ENCODE measurements around the gene ETFA.
"Not testable (repeated sequence)": the region's sequence is repeated elsewhere in the genome, so short reads cannot be mapped to it uniquely, and the experiment has no call there.

Gene ETFA

DNA sequence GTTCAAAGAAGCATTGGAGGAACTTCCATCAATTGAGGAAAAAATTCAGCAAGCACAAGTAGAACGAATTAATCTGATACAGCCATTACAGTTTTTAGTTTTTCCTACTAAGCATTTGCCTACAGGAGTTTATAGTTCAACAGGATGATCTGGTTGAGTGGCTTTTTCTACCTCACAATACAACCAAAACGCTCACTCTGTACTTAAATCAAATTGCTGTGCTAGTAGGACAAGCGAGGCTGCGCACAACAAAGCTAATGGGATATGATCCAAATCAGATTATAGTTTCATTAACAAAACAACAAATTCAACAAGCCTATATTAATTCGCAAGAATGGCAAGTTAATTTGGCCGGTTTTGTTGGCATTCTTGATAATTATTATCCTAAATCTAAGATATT lies 44.2 kb downstream of the ETFA start:
- DNase-seq, result no peak

DNA sequence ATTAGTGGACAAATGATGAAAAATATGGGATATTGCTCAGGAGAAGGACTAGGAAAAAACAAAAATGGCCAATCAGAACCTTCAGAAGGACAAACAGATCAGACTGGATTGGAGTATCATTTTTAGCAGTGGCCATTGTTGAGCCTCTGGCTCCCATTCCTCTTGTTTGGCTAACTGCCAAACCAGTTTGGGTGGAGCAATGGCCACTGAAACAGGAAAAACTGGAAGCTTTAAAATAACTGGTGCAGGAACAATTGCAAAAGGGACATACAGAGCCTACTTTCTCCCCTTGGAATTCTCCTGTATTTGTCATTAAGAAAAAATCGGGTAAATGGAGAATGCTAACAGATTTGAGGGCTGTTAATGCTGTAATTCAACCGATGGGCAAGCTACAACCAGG lies 45.5 kb downstream of the ETFA start:
- not testable (repeated sequence) for DNase-seq

DNA sequence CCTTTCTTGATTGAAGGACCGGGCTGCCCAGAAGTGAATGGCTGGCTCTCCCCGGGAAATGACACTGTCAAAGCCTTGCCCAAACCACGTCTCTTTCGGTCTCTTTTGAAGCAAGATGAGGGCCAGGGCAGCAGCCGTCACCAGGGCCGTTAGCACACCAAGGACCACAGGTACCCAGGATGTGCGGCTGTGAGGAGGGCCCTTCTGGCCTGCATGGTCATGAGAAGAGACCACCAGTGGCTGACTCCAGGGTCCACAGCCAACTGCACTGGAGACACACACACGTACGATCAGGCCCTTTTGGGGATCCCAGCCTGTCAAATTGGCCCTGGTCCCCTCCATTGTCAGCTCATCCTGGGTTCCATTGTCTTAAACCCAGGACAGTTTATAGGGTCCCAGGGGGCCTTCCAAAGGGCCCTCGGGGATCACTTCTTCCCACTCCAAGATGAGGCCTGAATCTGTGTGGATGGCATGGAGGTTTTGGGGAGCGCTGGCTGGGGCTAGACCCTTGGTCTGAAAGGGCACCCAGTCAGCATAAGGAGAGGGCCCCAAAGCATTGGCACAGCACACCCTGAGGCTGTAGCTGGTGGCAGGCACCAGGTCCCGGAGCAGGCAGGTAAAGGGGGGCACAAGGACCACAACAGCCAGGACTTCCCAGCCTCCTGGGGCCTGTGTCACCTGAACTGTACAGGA lies 50.9 kb downstream of the ETFA start:
- no peak for DNase-seq

DNA sequence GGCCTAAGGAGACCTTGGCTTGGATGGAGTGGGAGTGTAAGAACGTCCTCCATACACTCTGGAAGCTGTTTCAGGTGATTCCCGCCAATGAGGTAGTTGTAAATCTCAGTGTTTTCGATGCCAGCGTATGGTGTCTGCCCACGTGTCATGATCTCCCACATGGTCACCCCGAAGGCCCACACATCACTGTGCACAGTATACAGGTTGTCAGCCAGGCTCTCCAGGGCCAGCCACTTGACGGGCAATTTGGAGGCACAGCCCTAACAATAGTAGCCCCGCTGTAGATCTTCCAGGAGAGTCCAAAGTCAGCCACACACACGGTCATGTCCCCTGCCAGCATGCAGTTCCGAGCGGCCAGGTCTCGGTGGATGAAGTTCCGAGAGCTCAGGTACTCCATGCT lies 51.9 kb downstream of the ETFA start:
- no peak for DNase-seq

DNA sequence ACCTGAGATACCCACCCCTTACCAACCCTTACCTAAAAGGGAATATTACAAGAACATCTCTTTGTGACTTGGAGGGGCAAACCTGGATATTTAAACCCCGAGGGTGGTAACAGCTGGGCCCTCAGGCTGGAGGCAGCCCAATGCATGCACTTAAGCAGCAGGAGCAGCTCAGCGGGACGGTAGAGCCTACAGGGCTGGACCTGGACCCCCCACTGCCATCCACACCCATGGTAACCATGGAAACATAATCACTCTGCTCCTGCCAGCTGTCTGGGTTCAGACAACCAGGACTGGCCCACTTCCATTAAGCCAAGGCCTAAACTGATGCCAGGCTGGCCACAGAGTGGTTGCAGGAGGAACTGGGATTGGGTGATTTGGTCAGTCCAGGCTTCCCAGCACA lies 52.8 kb downstream of the ETFA start:
- no peak for DNase-seq

DNA sequence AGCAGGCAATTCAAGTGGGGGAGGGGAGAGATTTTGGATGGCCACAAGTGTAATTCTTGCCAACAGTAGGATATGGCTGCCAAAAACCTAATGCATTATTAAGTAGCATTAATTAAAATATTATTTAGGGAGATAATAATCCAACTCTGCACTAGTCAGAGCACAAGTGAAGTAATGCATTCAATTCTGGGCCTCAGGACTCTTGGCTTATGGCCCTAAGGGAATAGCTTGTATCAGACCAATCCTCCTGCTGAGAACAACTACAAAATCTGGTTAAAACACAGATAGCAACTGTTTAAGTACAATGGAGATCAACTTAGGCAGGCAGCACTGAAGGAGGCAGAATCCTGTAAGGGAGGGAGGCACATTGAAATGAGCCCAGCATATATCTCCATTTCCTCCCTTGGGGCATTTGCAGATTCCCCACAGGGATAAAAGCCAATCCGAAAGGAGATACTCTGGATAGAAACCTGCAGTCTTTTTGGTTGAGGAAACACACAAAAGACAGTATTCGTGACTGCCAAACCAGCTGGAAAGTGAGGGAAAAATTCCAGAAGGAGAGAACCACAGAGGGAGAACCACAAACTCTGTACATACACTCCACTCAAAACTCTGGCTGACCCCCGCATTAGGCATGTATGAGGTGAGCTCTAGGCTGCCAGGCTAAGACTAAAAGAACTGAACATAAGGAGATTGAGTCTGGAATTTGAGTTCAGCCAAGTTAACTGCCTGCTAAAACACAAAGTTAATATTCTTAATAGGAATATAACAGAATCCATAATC lies 57.4 kb downstream of the ETFA start:
- DNase-seq, result no peak

DNA sequence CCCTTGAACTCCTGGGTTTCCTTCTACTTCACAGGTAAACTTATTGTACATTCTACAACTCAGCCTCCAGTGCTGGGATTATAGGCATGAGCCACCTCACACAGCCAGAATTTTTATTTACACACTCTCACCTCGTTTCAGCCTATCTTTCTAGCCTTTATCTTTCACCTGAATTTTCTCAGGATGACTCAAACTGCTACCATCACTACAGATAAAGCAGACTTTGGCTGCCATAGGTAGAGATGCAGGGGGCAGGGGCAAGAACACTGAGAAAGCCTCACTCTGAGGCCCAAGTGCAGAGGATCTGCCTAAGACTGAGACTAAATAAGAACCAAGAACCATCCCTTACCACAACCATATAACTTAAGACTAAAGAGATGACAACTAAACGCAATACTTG lies 59.0 kb downstream of the ETFA start:
- no peak for DNase-seq

DNA sequence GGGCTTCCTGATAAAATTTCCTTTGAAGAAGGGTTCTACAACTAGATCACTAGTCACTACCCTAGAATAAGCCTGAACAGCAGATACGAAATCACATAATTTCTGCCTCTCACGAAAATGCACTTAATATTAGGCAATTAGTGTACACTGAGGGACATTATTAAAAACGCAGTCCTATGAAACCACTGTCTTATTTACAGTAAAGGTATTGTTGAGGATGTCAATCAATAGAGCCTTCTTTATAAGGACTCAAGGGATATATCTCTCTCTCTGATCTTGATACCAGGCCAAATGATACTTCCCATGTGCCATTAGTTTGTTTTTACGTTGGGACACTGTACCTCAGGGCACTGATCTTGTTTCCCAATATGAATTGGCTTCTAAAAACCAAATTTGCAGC lies 59.6 kb downstream of the ETFA start:
- no peak for DNase-seq

DNA sequence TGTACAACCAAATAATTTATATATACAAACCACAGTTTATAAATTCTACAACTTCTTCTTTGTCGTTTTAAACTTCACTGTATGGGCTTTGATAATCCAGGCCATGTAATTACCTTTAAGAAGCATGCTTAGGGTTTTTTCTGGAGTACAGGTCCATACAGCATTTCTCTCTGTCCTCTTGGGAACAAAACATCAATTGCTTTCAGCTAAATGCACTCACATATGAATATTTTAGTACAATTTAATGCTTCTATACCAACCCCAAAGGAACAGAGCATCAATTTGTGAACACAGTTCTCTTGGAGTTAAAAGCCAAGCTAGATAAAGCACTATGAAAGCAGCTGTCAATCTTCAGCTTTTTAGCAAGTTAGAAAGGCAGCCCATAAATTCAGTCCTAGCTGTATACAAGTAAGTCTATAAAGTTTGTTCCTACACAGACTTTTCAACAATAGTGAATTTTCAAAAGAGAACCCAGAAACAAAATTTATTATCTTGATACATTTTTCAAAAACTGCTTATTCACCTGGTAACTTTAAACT lies 66.1 kb downstream of the ETFA start:
- DNase-seq, result no peak

DNA sequence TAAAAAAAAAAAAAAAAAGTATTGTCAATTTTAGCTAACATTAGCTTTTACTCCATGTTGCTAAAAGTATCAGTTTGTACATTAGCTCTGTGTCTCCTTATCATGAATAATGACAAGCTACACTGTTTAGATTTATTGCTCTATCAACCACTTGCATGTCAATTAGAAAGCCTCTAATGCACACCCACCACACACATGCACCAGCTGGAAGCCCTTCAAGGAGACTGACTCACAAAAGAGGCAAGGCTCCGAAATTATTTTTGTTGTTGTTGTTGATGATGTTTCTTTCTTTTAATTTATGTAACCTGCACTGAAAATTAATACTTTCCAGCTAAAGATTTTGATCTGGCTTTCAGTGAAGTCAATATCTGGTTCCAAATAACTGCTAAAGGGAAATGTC lies 71.5 kb downstream of the ETFA start:
- no peak for DNase-seq

DNA sequence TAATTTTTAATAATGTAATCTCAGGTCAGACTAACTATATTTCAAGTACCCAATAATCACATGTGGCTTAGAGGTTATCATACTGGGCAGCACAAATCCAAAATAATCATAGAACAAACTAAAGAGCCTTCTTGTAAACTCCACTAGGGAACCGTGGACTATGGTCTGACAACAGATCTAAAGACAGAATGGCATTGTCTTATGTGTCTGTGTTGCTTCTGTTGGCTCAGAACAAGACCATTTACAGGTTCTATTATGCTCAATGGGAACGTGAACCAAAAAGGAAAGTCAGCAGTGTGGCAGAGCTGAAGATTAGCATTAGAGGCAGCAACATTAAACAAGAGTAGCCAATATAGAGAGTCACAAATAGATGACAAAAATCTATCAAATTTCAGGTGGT lies 74.9 kb downstream of the ETFA start:
- DNase-seq, result no peak

DNA sequence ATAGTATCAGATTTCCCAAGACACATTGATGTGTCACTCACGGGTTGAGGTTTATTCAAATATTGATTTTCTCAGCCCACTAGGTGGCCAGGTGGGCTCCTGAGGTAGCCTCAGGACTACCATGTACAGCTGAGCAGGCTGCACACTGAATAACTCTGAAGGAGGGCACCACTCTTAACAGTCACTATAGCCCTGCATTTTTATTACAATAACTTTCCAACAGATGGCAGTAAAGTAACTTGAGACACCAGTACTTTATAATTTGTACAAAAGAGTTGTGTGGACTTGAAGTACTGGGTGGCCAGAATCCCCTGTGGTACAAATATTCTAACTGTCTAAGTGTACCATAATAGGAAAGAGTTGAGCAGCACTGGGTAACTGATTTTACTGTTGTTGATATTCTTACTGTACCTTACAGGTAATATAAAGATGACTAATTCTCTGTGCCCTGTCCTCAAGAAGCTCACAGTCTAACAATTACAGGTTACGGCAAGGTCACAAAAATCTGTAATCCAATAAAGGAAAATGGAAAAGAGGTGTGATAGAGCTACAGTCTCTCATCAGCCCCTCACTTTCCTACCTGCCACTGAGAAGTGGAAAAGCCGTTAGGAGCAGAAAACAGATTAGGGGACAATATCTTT lies 76.0 kb downstream of the ETFA start:
- DNase-seq, result no peak

DNA sequence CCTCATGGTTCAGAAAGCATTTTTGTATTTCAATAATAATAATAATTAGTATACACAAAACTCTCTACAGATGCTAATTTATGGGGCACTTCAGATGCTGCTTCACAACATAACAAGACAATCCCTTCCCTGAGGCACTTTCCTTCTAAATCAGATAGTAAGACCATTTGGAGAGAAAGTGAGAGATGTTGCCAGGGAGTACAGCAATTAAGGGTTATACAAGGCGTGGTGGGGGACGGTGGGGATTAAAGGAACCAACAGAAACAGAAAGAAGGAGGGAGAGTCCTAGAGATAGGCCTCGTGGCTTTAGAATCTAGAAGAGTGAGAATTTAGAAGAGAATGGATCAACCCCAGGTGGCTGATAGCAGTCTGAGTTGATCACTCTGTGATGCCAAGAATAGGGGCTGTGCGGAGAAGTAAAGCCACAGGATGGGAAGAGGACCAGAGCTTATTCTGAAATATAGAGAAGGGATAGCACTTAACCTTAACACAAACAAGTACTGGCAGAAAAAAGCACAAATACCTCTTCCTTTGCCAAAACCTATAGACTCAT lies 76.9 kb downstream of the ETFA start:
- no peak for DNase-seq

DNA sequence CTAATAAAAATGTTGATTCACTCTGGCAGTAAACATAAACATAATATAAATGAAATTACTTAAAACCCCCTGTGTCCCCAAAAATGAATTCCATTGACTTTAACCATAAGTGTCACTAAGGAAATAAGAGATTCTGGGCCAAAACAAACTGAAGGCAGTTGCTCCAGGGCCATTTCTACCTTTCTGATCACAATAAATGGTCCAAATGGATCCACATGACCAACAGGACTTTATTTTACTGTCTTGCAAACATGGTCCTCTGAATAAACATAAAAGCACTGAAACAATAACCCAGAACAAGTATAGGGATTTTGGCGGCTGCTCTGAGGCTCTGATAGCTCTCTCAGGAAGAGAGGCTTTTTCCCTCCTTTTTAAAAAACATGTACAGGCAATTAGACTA lies 77.3 kb downstream of the ETFA start:
- no peak for DNase-seq

DNA sequence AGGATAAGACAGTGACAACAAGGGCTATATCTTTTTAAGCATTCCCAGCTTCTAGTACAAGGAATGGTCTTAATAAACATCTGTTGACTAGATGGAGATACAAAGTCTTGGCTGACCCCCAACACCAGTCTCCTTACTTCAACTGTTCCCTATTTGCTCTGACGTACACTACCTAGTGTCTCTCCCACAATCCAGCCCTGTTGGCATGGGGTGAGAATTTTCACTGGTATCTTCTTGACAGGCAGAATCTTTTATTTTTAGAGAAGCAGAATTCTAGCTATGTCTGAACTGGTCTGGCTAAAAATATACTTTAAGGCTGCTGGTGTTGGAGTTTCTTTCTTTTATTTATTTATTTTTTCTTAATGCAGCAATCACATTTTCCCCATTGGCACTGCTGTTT lies 82.0 kb downstream of the ETFA start:
- DNase-seq, result no peak

DNA sequence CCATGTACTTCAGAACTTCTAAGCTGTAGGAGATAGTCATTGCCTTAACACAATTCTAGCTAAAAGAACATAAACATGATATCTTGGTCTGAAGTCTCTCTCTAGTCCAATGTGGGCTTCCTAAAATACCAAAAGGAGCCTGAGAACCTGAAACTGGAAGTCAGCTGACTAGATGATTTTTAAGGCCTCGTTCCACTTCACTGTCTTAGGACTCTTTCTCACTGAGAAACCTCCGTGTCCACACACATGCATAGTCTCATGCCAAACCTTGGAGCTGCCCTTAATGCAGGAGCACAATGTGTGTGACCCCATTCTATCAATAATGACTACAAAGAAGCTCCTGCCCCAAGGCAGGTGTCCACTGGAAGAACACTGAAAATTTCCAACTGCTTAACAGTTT lies 87.7 kb downstream of the ETFA start:
- DNase-seq, result no peak

DNA sequence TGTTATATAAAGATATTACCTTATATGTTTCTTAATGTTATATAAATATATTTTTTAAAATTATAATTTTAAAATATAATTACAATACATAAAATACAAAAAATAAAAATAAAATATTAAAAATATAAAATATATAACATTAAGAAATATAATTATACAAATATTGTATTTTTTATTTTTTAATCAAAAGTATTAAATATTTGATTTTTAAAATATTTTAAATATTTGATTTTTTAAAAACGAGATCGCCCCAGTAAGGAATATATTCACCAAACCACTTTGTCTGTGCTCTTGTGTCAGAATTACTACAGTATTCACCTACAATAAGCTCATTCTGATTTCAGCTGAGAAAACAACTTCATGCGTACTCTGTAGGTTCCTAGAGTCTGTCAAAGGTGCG lies 89.1 kb downstream of the ETFA start:
- DNase-seq, result no peak

DNA sequence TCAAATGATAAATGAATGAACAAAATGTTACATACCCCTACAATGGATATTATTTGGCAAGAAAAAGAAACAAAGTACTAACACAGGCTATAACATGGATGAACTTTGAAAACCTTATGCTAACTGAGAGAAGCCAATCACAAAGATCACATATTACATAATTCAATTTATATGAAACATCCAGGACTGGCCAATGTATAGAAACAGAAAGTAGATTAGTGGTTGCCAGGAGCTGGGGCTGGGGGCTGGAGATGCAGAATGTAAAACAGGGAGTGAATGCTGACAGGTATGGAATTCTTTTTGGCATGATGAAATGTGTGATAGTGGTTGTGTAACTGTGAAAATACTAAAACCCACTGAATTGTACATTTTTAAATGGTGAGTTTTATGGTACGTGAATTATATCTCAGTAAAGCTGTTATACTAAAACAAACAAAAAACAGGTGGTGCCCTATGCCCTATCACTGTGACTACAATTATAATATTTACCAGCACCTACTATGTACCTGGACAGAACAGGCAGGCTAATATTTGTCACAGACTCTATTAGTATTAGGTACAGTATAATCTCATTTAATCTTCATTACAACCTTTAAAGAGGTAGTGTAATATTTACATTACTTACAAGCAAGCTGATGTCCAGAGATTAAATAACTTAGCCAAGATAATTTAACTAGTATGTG lies 90.0 kb downstream of the ETFA start:
- no peak for DNase-seq

DNA sequence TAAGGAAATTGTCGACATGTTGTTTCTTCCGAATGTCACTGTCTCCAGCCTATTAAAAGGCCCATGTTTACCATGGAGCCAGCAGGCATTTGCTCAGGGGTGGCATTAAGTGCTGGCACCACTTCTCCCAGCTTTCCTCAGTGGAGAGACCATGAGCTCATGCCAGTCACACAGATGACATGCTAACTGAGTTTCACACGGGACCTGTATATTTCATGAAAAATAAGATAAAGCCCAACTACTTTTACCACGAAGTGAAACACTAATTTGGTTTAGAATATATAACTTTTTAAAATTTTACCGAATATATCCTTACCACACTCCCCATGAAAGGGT lies 93.4 kb downstream of the ETFA start:
- no peak for DNase-seq

DNA sequence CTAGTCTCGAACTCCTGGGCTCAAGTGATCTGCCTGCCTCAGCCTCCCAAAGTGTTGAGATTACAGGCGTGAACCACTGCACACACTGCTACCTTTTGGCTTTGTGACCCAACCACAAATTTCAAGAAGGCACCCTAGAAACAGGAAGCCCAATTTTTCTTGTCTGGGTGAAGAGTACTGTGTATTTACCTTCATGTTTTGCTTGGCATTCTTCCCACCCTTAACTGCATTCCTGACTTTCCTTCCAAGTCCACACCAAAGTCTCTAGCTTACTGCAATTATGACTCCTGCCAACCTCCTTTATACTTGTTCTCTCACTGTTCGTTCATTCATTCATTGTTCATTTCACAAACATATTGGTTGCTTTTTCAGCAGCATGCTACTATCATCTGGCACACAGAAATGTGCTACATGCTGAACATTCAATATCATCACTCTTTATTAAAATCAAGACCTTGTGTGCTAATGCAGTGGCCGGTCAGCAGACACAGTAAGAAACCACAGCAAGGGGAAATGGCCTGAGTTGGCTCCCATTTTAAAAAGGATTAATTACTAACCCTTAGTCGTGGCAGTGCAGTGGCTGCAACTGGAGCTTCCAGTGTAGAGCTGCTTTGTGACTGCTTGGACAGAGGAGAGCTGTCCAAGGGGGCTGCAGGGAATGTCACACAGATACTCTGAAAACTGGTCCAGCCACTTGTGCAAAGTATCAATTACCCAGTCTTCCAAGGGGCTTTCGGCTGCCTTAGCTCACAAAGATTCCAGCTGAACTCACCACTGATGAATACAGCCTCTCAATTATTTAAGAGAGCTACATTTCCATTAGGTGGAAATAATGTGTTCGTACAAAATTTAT lies 94.0 kb downstream of the ETFA start:
- no peak for DNase-seq

DNA sequence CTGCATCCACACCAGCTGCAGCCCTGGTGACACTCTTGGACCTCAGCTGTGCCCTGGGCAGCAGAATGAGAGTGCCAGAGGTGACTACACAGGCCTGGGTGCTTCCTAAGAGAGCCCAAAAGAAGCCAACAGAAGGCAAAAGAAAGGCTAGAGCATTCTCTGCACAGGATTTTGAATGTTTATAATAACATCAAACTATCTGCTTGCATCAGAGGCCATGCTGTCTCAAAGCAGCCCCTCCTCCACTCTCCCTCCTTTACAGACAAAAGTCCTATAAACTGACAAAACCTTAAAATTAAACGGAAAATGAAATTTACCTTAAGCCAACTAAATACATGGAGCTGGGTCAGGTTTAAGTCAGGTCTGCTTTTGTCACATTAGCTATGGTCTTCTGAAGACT lies 95.6 kb downstream of the ETFA start:
- no peak for DNase-seq

DNA sequence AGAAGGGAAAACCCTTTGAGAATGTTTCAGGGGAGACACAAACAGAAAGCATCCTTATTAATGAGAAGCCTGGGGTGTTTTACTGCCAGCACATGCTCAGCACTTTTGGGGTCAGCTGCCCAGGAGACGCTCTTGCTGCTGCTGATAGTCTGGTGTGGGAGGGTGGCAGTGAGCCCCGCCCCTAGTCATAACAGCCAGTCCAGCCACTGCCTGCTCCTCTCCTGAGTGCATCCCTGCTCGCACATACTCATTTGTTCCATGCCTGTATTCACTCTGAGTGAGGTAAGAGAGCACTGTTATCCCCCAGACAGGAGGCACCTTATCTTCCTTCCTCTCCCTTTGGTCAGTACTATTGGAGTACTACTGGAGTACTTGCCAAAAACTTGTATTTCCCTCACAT lies 101.3 kb downstream of the ETFA start:
- no peak for DNase-seq
